ENCODE measurements around the gene MRPS18A.

DNA sequence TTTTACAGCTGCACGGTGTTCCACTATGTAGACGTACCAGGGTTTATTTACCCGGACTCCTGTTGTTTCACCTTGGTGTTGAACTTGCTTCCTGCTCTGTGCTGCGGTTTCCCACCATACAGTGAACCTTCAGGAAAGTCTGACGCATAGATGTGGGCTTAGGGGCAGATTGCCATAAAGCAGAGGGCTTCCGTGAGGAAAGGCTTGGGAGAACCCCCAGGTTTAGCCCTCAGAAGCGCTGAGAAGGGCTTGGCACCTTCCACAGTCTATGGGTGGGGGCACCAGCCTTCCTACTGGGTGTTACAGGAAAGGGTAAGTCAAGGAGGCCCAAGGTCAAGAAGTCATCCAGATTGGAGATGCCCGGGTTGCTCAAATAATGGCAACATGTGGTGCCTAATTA is 19.2 kb upstream of the MRPS18A start:
- TF ChIP-seq, protein P1, sequence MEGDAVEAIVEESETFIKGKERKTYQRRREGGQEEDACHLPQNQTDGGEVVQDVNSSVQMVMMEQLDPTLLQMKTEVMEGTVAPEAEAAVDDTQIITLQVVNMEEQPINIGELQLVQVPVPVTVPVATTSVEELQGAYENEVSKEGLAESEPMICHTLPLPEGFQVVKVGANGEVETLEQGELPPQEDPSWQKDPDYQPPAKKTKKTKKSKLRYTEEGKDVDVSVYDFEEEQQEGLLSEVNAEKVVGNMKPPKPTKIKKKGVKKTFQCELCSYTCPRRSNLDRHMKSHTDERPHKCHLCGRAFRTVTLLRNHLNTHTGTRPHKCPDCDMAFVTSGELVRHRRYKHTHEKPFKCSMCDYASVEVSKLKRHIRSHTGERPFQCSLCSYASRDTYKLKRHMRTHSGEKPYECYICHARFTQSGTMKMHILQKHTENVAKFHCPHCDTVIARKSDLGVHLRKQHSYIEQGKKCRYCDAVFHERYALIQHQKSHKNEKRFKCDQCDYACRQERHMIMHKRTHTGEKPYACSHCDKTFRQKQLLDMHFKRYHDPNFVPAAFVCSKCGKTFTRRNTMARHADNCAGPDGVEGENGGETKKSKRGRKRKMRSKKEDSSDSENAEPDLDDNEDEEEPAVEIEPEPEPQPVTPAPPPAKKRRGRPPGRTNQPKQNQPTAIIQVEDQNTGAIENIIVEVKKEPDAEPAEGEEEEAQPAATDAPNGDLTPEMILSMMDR (IDR thresholded peaks at IDR 0.05), result no peak
- TF ChIP-seq EP300 (IDR thresholded peaks at IDR 0.05), result peak in 1 of 2 donors; percentile 62

All from tibial nerve (tissue), 4 donors.